Astrocyte of the cerebellum (primary cell): ENCODE data around the gene HHAT.

Experiments used
- DNase-seq: peaks from one replicate; pipeline ENCODE4 v3.0.0-alpha.2; 2011; ENCODE audit warnings: low read depth
- H3K4me3 ChIP-seq: 2 replicates; pipeline ENCODE4 v1.5.1; 2011; ENCODE audit warnings: mild to moderate bottlenecking, low read depth, low read length, moderate library complexity
- in situ Hi-C: cut with HindIII; loops from 2 replicates; pipeline ENCODE4 v1.10.0; 2017; ENCODE audit warnings: low sequenced_read_pairs
- TF ChIP-seq, protein P1 (sequence below): IDR thresholded peaks from 2 replicates; pipeline ENCODE4 v1.5.1; 2012; ENCODE audit warnings: low read length, low read depth, moderate library complexity, mild to moderate bottlenecking; ENCODE audit errors: missing control alignments

The HHAT gene

GRCh38 chr1:210311726-210312493, 16.8 kb upstream of the HHAT start:
- DNase-seq: no peak
- TF ChIP-seq, protein P1, sequence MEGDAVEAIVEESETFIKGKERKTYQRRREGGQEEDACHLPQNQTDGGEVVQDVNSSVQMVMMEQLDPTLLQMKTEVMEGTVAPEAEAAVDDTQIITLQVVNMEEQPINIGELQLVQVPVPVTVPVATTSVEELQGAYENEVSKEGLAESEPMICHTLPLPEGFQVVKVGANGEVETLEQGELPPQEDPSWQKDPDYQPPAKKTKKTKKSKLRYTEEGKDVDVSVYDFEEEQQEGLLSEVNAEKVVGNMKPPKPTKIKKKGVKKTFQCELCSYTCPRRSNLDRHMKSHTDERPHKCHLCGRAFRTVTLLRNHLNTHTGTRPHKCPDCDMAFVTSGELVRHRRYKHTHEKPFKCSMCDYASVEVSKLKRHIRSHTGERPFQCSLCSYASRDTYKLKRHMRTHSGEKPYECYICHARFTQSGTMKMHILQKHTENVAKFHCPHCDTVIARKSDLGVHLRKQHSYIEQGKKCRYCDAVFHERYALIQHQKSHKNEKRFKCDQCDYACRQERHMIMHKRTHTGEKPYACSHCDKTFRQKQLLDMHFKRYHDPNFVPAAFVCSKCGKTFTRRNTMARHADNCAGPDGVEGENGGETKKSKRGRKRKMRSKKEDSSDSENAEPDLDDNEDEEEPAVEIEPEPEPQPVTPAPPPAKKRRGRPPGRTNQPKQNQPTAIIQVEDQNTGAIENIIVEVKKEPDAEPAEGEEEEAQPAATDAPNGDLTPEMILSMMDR: no peak
- in situ Hi-C loops: no loop called here
- H3K4me3 ChIP-seq: peak overlapping the region; percentile 43

- in situ Hi-C loops: no loop called here
- TF ChIP-seq, protein P1: no peak
- H3K4me3 ChIP-seq: no peak overlapping the region
- DNase-seq: no peak
Observed at GRCh38 chr1:210313046-210313595, 15.6 kb upstream of the HHAT start.

DNA sequence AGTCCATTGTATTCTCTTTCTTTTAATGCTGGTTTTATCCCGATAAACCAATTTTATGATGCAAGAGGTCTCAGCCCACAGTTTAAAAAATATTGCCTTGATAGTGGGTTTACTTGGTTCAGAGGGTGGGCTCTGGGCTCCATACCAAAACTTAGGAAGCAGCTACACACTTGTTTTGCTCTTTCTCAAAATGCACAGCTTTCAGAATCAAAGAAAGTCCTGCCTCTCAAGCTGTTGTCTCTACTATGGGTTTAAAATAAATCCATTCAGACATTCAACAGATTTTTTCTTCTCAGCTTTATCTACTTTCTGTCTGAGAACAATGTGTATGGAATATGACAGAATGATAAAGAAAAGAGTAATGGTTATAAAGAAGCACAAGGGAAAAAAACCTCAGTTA, 14.8 kb upstream of the HHAT start:
- H3K4me3 ChIP-seq: no peak overlapping the region
- TF ChIP-seq, protein P1: no peak
- DNase-seq: no peak
- in situ Hi-C loops: no loop called here

DNA sequence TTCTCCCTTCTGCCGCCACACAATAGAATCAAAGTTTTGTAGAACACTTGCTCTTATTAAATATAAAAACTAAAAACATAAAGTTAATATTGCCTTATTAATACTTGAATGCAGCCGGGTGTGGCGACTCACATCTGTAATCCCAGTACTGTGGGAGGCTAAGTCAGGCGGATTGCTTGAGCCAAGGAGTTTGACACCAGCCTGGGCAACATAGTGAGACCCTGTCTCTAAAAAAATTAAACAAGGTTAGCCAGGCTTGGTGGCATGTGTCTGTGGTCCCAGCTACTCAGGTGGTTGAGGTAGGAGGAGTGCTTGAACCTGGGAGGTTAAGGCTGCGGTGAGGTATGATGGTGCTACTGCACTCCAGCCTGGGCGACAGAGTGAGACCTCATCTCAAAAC, 13.2 kb upstream of the HHAT start:
- in situ Hi-C loops: no loop called here
- no peak overlapping the region for H3K4me3 ChIP-seq
- TF ChIP-seq, protein P1: no peak
- DNase-seq: no peak

GRCh38 chr1:210321131-210321530, 7.6 kb upstream of the HHAT start:
- DNase-seq: no peak
- TF ChIP-seq, protein P1: no peak
- in situ Hi-C loops: no loop called here
- H3K4me3 ChIP-seq: no peak overlapping the region

DNA sequence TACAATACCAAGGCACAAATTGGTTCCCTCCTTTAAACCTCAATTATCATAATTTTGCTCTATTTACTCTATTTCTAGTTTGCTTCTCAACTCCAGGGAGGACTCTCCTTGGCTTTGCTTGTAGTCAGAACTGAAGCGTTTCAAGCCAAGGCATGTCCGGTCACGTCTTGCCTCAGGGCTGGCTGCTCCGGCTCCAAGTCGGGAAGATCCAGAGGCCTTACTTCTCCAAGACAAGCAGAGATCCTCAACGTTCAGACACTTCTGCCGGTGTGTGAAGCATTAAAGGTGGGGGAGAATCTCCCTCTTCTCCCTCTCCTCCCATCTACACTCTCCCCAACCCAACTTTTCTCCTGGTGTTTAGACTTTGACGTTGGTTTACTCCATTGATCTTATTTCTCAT, 7.2 kb upstream of the HHAT start:
- in situ Hi-C loops: no loop called here
- no peak overlapping the region for H3K4me3 ChIP-seq
- DNase-seq: no peak
- TF ChIP-seq, protein P1: no peak
